CD4-positive, alpha-beta T cell treated with Interleukin-21 for 1 hour (primary cell): ENCODE measurements around the gene FLRT1.

Experiments used
- DNase-seq: peaks from one replicate; pipeline ENCODE4 v3.0.0-alpha.2; 2020

The FLRT1 gene

GRCh38 chr11:64069401-64070313, 33.9 kb downstream of the FLRT1 start:
- DNase-seq, result no peak

DNA sequence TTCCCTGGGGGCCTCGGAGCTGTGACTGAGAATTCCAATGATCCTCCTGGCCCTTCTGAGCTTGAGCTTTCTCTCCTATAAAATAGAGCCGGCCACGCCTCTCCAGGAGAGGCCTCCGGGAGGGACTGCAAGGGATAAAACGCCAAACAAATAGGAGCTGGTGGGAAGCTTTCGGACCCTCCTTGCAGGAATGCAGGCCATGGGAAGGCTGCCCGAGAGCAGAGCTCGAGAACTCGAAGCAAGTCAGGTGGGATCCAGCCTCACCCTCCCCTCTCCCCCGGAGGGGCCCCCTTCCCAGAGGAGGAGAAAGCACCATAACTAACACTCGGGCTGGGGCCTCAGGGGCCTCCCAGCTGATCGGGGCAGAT, 34.6 kb downstream of the FLRT1 start:
- DNase-seq, result no peak

DNA sequence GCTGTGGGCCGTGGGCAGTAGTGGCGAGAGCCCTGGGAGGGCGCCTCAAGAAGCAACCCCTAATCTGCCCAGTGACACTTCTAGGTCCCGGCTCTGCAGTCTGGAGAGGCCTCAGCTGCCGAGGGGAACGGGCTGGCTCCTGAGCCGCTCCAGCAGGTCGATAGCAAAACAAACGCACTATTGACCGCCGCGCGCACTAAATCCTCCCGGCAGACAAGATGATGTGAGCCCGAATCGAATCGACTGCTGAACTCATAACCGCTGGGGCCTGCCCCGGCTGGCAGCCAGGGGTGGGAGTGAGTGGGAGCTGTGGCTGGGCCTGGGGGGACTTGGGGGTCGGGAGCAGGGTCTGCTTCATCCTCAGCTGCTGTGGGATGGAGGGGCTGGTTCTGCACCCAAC, 36.1 kb downstream of the FLRT1 start:
- DNase-seq, result no peak

DNA sequence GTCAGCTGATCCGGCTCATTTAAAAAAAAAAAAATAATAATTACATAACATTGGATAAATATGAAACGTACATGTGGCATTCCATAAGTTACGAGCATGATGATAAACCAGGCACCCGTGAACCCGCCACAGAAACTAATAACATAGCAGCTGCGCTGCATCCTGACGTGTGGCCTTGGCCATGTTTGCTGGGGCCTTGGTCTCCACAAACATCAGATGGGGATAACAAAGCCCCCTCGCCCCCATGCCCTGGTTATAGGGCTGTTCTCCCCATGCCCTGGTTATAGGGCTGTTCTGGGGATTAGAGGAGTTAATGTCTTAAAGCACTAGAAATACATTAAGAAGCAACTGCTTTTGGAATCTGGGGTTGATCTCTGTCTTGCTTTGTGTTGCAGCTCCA, 36.7 kb downstream of the FLRT1 start:
- DNase-seq, result no peak

- DNase-seq, result no peak
These were observed 37.1 kb downstream of the FLRT1 start for GRCh38 chr11:64072871-64073270.

GRCh38 chr11:64073542-64073941, 37.8 kb downstream of the FLRT1 start:
- DNase-seq, result no peak

DNA sequence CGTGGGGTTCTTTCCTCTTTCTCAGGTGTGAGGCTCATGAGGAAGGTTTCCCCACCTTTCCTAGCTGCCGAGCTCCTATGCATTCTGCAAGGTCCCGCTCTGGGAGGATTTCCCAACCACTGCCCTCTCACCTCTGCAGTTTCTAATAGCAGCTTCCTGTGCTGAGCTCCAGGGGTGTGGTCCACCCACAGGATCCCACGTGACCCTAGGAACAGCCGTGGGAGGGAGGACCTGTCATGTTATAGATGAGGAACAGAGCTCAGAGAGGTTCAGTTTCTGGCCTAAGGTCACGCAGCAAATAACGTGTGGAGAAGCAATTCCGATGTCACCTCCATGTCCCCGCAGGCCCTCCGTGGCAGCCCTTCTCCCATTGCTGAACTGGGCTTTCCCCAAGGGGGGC, 38.5 kb downstream of the FLRT1 start:
- peak; percentile 34 for DNase-seq

DNA sequence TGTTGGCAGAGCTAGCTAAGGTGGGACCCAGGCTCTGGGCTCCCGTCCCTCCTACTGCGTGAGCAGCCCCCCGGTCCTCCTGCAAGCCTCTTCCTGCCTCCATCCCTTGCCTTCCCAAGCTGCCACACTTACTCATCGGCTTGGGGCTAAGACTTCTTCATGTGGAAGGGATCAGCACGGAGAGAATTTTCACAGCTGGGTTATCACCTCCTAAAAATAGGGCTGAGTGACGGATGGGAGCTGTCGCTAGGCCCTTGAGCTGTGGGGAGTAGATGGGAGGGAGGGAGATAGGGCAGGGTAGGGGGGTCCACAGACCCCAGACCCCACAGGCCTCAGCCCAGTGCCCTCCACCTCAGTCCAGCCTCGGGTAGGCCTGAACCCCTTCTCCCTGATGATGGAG, 41.0 kb downstream of the FLRT1 start:
- DNase-seq, result no peak

DNA sequence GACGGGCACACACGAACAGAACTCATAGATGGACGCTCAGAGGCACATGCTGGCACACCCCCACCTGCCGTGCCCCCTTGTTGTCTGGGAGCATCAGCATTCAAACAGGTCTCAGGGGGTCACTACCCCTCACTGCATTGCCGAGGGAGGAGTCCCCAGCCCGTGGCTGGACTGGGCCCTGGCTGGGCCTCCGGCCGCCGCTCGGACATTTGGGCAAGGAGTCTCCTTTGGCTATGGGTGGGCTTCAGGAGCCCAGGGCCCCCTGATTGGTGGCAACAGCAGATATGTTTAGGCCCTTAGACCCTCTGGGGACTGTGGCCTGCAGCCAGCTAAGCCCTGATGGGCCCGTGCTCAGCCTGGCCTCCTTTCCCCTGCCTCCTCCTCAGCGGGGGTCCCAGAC, 41.9 kb downstream of the FLRT1 start:
- DNase-seq, result no peak

GRCh38 chr11:64078284-64078683, 42.6 kb downstream of the FLRT1 start:
- no peak for DNase-seq

- DNase-seq, result no peak
These were observed 43.2 kb downstream of the FLRT1 start for GRCh38 chr11:64078905-64079304.

GRCh38 chr11:64080390-64080789, 44.7 kb downstream of the FLRT1 start:
- no peak for DNase-seq

DNA sequence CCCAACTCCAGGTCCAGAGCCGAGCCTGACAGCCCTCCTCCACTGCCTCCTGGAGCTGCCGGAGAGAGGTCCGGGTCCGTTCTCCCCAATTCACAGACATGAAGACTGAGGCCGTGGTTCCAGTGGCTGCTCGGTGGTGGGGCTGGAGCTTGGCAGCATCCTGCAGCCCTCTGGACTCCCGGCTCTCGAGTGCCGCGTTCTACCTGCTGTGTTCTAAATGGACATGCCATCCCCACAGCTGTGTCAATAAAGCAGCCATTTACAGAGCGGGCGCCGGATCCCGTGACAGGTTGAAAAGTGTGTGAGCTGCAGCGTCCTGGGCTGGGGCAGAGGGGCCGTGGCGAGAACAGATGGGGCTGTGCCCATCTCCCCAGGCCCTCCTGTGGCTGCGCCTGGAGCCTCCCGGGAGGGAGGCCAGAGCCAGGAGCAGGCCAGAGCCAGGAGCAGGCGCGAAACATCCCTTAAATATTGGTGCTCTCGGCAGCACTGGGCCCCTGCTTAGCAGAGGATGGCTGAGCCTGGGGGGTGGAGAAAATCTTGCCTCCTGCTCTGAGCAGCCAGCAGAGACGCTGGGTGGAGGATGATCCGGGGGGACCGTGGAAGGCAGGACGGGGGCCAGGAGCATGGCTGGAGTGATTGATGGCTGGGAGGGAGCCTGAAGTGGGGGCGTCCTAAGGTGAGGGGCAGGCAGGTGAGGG, 46.2 kb downstream of the FLRT1 start:
- DNase-seq, result no peak

- DNase-seq, result no peak
These were observed 47.8 kb downstream of the FLRT1 start for GRCh38 chr11:64083398-64084080.

DNA sequence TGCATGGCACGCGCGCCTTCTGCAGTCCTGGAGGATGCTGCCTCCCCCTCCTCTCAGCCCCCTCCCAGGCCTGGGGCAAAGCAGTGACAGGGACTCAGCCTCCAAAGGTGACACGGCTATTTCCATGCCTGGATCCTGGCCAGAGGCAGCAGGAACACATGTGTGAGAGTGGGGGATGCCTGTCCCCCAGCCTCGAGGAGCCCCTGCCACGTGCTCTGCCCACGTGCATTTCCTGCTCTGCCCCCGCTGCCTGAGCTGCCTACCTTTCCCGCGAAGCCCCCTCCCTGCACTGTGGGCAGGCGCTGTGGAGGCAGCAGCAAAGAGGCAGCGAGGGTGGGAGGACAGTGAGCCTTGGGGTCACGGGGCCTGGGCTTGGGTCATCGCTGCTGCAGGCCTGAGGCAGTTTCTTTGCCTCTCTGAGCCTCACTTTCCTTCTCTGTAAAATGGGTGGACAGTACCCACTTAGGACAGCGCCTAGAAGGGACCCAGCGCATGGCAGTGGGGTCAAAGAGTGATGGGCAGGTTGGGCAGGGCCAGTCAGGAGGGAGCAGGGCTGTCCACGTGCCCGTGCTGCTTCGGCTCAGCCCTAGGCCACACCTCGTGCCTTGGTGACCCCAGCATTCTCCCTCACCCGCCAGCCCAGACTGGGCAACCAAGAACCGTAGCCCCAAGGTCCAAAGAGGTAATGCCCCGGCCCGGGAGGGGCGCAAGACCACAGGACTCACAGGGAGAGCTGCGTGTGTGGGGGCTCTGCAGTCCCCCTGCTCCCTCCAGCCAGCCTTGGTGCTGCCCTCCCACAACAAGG, 48.6 kb downstream of the FLRT1 start:
- no peak for DNase-seq

DNA sequence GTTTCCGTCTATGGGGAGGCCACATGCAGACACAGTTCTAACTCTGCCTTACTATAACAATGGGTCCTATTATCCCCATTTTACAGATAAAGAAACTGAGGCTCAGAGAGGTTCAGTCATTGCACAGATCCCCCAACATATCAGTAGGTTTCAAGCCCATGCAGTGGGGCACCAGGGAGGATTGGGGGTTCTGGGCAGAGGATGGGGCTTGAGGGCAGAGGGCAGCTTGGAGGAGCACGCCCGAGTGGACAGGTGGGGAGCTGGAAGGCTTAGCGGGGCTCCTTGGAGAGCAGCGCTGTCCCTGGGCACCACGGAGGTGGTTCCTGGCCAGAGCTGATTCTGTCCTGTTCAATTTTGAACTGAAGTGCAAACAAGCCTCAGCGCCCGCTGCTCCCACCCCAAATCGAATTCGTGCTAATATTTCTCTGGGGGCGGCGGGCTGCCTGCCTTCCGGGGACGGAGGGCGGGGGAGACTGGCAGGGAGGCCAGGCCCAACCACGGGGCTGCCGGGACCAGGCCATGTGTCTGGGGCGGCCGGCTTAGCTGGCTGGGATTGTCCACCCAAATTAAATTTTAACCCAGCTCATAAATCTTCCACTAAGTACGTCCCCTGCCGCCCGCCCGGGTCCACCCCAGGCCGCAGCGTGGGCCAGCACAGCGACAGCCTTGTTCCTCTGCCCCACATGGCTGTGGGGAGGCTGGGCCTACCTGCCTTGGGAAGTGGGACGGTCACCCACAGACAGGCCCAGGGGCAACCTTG, 49.4 kb downstream of the FLRT1 start:
- no peak for DNase-seq
